Fibroblast of mammary gland (primary cell): ENCODE data around the gene CNDP1.

Experiments used
- DNase-seq: peaks from one replicate; pipeline ENCODE4 v3.0.0-alpha.2; 2010; ENCODE audit warnings: low read depth
- H3K4me3 ChIP-seq: 2 replicates; pipeline ENCODE4 v1.5.1; 2011; ENCODE audit warnings: low read depth, mild to moderate bottlenecking, low read length, moderate library complexity; ENCODE audit not compliant: control insufficient read depth
- CTCF ChIP-seq: conservative IDR thresholded peaks from 2 replicates; pipeline ENCODE4 v1.5.1; 2011; ENCODE audit warnings: low read depth, low read length, inconsistent platforms; ENCODE audit not compliant: control insufficient read depth, insufficient read depth

The CNDP1 gene

GRCh38 chr18:74493689-74494088 lies 40.6 kb upstream of the CNDP1 start:
- DNase-seq = peak; percentile 63
- H3K4me3 ChIP-seq = no peak overlapping the region

GRCh38 chr18:74494514-74494913 lies 39.8 kb upstream of the CNDP1 start:
- no peak for TF ChIP-seq CTCF
- no peak for DNase-seq
- no peak overlapping the region for H3K4me3 ChIP-seq

More at GRCh38 chr18:74493689-74494088, 40.6 kb upstream of the CNDP1 start:
- peak; percentile 40 for TF ChIP-seq CTCF

- DNase-seq = peak; percentile 97
- peak within 1 kb of the TSS; percentile 74 for H3K4me3 ChIP-seq
- TF ChIP-seq CTCF = no peak
These were observed 38.5 kb upstream of the CNDP1 start, which contains the start of gene CNDP2 for GRCh38 chr18:74495581-74496507. TSS of gene CNDP2 (plus strand) at chr18:74496363. CDS start at chr18:74499974, 3,611 bp downstream.

- TF ChIP-seq CTCF = no peak
- H3K4me3 ChIP-seq = peak overlapping the region; percentile 74
- DNase-seq = peak; percentile 43
These were observed 37.6 kb upstream of the CNDP1 start for GRCh38 chr18:74496508-74497323.

- H3K4me3 ChIP-seq = peak overlapping the region; percentile 74
- no peak for TF ChIP-seq CTCF
- no peak for DNase-seq
These were observed 37.0 kb upstream of the CNDP1 start for GRCh38 chr18:74497324-74497676.

GRCh38 chr18:74497778-74498177 lies 36.5 kb upstream of the CNDP1 start:
- TF ChIP-seq CTCF = no peak
- DNase-seq = no peak
- no peak overlapping the region for H3K4me3 ChIP-seq
